ENCODE results near the gene SURF1.
"Not testable (repeated sequence)": the region's sequence is repeated elsewhere in the genome, so short reads cannot be mapped to it uniquely, and the experiment has no call there.

SURF1 gene

GRCh38 chr9:133341369-133342068, 14.8 kb downstream of the SURF1 start:
- no peak for DNase-seq

GRCh38 chr9:133340916-133341315, 15.4 kb downstream of the SURF1 start:
- no peak for DNase-seq

GRCh38 chr9:133340256-133340655, 16.0 kb downstream of the SURF1 start:
- no peak for DNase-seq

- DNase-seq: no peak
Observed at GRCh38 chr9:133339641-133340040, 16.6 kb downstream of the SURF1 start.

- peak; percentile 98 for DNase-seq
Observed at GRCh38 chr9:133335924-133336811, 20.1 kb downstream of the SURF1 start, which contains the start of gene SURF6. Gene SURF6 (minus strand): TSS chr9:133336188. CDS start chr9:133336132, 56 bp downstream.

- not testable (repeated sequence) for DNase-seq
Observed at GRCh38 chr9:133334888-133335287, 21.4 kb downstream of the SURF1 start.

- peak; percentile 48 for DNase-seq
Observed at GRCh38 chr9:133334161-133334560, 22.1 kb downstream of the SURF1 start.

- DNase-seq: peak; percentile 50
Observed at GRCh38 chr9:133333566-133333965, 22.7 kb downstream of the SURF1 start.

GRCh38 chr9:133333011-133333410, 23.3 kb downstream of the SURF1 start:
- no peak for DNase-seq

- no peak for DNase-seq
Observed at GRCh38 chr9:133332381-133332730, 23.9 kb downstream of the SURF1 start.

- DNase-seq: peak; percentile 59
Observed at GRCh38 chr9:133331641-133332380, 24.5 kb downstream of the SURF1 start.

GRCh38 chr9:133331221-133331620, 25.1 kb downstream of the SURF1 start:
- DNase-seq: peak; percentile 44

- DNase-seq: peak; percentile 60
Observed at GRCh38 chr9:133329306-133330156, 26.8 kb downstream of the SURF1 start.

GRCh38 chr9:133327834-133328484, 28.3 kb downstream of the SURF1 start:
- DNase-seq: peak; percentile 54

GRCh38 chr9:133327021-133327420, 29.3 kb downstream of the SURF1 start:
- peak; percentile 38 for DNase-seq

- peak; percentile 50 for DNase-seq
Observed at GRCh38 chr9:133323991-133324703, 32.1 kb downstream of the SURF1 start.

- peak; percentile 37 for DNase-seq
Observed at GRCh38 chr9:133323211-133323610, 33.1 kb downstream of the SURF1 start.

GRCh38 chr9:133322701-133323100, 33.6 kb downstream of the SURF1 start:
- peak; percentile 34 for DNase-seq

GRCh38 chr9:133321411-133321935, 34.8 kb downstream of the SURF1 start:
- peak; percentile 56 for DNase-seq

- DNase-seq: peak; percentile 59
Observed at GRCh38 chr9:133320421-133320881, 35.8 kb downstream of the SURF1 start.

GRCh38 chr9:133317551-133317950, 38.7 kb downstream of the SURF1 start:
- peak; percentile 58 for DNase-seq

Data from activated effector memory CD4-positive, alpha-beta T cell treated with anti-CD3 and anti-CD28 coated beads, Interleukin-2, amount 50 U/mL, for 16 hours (primary cell).